ENCODE results near the gene ZNF30. TPM values are rescaled to one million over a fixed set of nuclear protein-coding genes. Genes with fewer than 3 reads are reported as not detected.

The ZNF30 gene
- total and polyA plus RNA-seq, 3 donors from 2014 or later, result 2.0 to 4.8 (median 3.3) TPM

DNA sequence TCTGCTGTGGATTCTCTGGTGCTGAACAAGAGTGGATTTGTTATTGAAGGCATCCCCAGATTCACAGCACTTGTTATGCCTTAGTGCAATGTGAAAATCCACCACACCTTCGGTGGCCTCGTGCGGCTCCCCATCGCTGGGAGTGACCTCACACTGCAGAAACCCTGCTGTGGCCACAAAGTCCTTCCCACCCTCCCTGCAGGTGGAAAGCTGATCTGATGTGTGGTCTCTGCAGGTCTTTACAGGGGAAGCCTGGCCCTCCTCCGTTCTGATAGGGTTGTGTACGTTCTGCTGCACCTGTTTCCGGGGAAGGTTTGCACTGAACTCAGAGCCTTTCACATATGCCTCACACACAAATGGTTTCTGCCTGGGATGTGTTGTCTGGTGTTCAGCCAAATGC, 32.3 kb downstream of the ZNF30 start:
- intact Hi-C loops (cut with DNase I; ENCODE audit: low total_unique reads), result no loop called here
- no peaks in the 10 kb centered on the region for H3K27me3 ChIP-seq
- H3K36me3 ChIP-seq (ENCODE audit: low read depth, missing control alignments), result no peaks in the 10 kb centered on the region
- H3K4me3 ChIP-seq, result no peak overlapping the region
- no peak overlapping the region for H3K27ac ChIP-seq
- TF ChIP-seq POLR2A (IDR thresholded peaks at IDR 0.05), result no peak
- no peak for DNase-seq
- no peaks in the 10 kb centered on the region for H3K9me3 ChIP-seq
- peaks cover 18% of the 10 kb centered on the region for H3K4me1 ChIP-seq
- 86 to 95% methylated on average over 4 to 7 of the region's 7 CpGs for WGBS, 2 donors

DNA sequence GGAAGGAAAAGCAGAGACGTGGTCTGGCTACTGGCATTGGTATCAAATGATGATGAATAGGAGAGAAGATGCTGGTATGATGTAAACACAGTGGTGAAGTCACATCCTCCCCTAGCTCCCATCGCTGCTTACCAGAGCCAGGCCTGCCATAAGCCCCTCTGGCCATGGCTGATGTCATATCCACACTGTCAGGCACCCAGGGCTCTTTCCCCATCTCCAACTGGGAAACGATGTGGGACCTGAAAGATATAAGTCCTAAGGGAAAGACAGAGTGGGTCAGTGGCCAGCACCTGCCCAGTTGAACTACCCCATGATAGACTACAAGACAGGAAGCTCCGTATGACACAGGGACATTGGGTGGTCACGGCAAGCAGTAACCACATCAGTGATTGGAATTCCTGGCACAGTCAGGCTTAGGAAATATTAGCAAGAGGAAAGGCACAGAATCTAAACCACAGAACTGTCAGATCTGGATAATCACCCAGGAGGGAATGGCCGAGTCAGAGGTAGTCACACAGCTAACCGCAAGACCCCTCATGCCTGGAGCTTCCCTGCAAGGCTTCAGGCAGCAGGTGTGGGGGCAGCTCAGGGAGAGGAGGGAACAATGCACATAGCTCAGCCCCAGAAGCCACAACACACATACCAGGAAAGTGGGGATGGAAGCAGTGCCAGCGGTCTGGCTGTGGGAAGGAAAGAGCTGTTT, 33.6 kb downstream of the ZNF30 start:
- intact Hi-C loops (cut with DNase I; ENCODE audit: low total_unique reads), result no loop called here
- Histone ChIP-seq H3K36me3 (ENCODE audit: low read depth, missing control alignments) (no peaks in the 10 kb centered on the region), H3K4me1 (peaks cover 18% of the 10 kb centered on the region), H3K4me3 (no peak overlapping the region), H3K9me3 (no peaks in the 10 kb centered on the region), H3K27me3 (no peaks in the 10 kb centered on the region), H3K27ac (no peak overlapping the region)
- 93 to 97% methylated on average over 8 of the region's 8 CpGs for WGBS, 2 donors
- no peak for DNase-seq
- TF ChIP-seq POLR2A (IDR thresholded peaks at IDR 0.05), result no peak
- TF ChIP-seq, protein P1, sequence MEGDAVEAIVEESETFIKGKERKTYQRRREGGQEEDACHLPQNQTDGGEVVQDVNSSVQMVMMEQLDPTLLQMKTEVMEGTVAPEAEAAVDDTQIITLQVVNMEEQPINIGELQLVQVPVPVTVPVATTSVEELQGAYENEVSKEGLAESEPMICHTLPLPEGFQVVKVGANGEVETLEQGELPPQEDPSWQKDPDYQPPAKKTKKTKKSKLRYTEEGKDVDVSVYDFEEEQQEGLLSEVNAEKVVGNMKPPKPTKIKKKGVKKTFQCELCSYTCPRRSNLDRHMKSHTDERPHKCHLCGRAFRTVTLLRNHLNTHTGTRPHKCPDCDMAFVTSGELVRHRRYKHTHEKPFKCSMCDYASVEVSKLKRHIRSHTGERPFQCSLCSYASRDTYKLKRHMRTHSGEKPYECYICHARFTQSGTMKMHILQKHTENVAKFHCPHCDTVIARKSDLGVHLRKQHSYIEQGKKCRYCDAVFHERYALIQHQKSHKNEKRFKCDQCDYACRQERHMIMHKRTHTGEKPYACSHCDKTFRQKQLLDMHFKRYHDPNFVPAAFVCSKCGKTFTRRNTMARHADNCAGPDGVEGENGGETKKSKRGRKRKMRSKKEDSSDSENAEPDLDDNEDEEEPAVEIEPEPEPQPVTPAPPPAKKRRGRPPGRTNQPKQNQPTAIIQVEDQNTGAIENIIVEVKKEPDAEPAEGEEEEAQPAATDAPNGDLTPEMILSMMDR (IDR thresholded peaks at IDR 0.05), result no peak

DNA sequence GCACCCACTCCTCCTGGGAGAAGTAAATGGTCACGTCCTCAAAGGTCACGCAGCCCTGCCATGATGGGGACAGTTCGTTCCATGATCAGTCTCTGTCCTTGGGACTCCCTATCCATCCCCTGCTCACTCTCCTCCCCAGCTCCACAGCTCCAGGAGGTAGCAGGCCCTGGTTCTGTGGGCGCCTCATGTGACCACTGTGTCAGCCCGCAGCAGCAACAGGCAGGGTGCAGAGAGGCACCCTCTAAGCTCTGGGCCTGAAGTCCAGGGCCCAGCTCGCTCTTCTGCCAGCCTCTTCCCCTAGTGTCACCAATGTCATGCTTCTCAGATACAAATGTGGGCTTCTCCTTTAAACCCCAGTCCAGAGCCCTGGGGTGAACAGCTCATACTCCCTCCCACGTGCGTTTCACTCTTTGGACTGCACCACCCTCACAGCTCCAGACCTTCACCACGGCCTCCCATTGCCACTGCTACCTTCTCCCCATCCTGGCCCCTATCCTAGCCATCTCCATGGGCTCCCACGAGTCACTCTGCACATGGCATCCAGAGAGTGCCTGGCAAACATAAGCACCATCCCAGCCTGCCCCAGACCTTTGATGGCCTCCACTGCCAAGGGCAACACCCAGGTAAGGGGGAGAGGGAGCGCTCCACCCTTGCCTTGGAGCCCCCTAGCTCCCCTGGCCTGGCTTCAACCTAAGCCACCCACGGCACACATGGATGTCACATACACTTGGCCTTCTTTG, 34.4 kb downstream of the ZNF30 start:
- Histone ChIP-seq H3K27me3 (no peaks in the 10 kb centered on the region), H3K27ac (no peak overlapping the region), H3K4me3 (no peak overlapping the region), H3K9me3 (no peaks in the 10 kb centered on the region), H3K4me1 (peaks cover 18% of the 10 kb centered on the region), H3K36me3 (ENCODE audit: low read depth, missing control alignments) (no peaks in the 10 kb centered on the region)
- DNase-seq, result no peak
- no peak for TF ChIP-seq POLR2A (IDR thresholded peaks at IDR 0.05)
- TF ChIP-seq, protein P1 (IDR thresholded peaks at IDR 0.05), result no peak
- intact Hi-C loops (cut with DNase I; ENCODE audit: low total_unique reads), result no loop called here
- WGBS, 2 donors, result 95% methylated on average over 12 of the region's 12 CpGs

DNA sequence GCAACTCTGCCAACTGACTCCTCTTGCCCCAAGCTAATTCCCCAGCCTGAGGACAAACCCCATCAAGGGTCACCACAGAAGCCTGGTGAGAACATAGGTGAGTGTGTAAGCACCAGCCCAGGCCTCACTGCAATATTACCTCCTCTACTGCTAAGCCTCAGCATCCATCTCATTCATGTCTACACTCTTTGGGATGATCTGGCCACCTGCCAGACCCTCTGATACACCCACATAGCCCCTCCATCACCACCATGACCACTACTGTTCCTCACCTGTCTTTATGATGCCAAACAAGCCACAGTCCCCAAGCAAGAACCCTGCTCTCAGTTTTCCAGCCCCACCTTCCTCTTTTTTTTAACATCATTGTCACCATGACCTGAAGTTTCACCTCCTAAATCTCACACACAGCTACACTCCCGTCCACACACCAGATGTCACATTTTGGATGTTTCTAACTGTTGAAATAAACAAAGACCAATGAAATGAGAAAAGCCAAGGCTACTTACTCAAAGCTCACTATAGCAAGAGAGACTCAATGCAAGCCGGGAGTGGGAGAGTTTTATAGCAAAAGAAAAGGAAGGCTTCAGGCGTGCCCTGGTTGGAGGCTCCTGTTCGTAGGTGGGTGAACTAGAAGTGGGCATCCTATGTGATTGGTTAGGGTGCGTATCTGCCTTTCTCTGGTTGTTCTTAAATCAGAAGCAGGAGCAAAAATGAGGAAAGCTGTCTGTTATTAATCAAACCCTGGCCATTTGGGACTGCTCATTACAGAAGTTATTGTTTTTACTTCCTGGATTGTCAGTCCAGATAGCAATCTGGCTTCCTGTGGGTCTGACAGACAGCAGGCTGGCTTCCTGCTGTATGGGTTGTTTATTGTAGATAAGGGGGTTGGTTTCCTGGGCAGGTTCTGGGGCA, 35.3 kb downstream of the ZNF30 start:
- Histone ChIP-seq H3K4me3 (no peak overlapping the region), H3K9me3 (no peaks in the 10 kb centered on the region), H3K27me3 (no peaks in the 10 kb centered on the region), H3K27ac (no peak overlapping the region), H3K4me1 (peaks cover 18% of the 10 kb centered on the region), H3K36me3 (ENCODE audit: low read depth, missing control alignments) (no peaks in the 10 kb centered on the region)
- intact Hi-C loops (cut with DNase I; ENCODE audit: low total_unique reads), result no loop called here
- WGBS, 2 donors, result 83 to 87% methylated on average over 5 of the region's 5 CpGs
- no peak for DNase-seq
- TF ChIP-seq, protein P1 (IDR thresholded peaks at IDR 0.05), result no peak

Data from testis (tissue), 3 donors.